NK-92 (cell line): ENCODE measurements around the gene BSPRY.
A peak's percentile ranks its signal among the peaks of the same experiment; 100 is the strongest.
"Not testable (repeated sequence)": the region's sequence is repeated elsewhere in the genome, so short reads cannot be mapped to it uniquely, and the experiment has no call there.

Experiments
- DNase-seq: peaks from one replicate; lab custom pipeline; 2025; ENCODE audit not compliant: unreplicated experiment; lab: John Stamatoyannopoulos, UW

Gene BSPRY

GRCh38 chr9:113393281-113393680 lies 43.9 kb downstream of the BSPRY start:
- DNase-seq: no peak

GRCh38 chr9:113395000-113395861 lies 45.9 kb downstream of the BSPRY start:
- DNase-seq: no peak

DNA sequence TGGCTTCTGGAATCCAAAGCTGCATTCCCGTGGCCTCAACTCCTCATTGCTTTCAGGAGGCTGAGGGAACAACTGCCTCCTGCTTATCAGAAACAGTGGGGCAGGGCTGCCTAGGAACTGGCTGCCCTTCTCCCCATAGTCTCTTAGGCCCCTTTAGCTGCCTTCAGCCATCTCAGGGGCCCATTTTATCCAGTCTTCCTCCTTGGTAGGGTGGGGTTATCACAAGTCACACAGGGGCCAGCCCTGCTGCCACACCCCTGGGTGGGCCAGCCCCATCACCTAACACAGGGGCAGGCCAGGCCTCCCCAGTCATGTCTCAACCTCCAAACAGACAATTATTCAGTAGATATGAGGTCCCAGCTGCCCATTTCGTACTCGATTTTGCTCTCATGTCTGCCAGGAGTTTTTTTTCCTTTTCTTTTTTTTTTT lies 47.9 kb downstream of the BSPRY start:
- no peak for DNase-seq

- DNase-seq: no peak
These were observed 49.5 kb downstream of the BSPRY start for GRCh38 chr9:113398796-113399195.

GRCh38 chr9:113399646-113400200 lies 50.4 kb downstream of the BSPRY start:
- no peak for DNase-seq

- DNase-seq: peak; percentile 90
These were observed 51.9 kb downstream of the BSPRY start, which contains the start of gene ALAD for GRCh38 chr9:113401027-113401792. Gene ALAD, minus strand, starts transcription at chr9:113401284. Its CDS starts 7,725 bp downstream, at chr9:113393559.

- DNase-seq: no peak
These were observed 54.3 kb downstream of the BSPRY start for GRCh38 chr9:113403646-113404045.

DNA sequence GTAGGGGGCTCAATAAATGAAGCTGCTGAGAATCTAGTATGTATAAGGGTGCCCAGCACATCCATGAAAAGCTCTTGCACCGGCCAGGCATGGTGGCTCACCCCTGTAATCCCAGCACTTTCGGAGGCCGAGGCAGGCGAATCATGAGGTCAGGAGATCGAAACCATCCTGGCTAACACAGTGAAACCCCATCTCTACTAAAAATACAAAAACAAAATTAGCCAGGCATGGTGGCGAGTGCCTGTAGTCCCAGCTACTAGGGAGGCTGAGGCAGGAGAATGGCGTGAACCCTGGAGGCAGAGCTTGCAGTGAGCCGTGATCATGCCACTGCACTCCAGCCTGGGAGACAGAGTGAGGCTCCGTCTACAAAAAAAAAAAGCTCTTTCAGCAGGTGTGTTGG lies 57.0 kb downstream of the BSPRY start:
- DNase-seq: not testable (repeated sequence)

- DNase-seq: not testable (repeated sequence)
These were observed 57.7 kb downstream of the BSPRY start for GRCh38 chr9:113406873-113407511.

GRCh38 chr9:113409481-113409880 lies 60.1 kb downstream of the BSPRY start:
- DNase-seq: no peak

DNA sequence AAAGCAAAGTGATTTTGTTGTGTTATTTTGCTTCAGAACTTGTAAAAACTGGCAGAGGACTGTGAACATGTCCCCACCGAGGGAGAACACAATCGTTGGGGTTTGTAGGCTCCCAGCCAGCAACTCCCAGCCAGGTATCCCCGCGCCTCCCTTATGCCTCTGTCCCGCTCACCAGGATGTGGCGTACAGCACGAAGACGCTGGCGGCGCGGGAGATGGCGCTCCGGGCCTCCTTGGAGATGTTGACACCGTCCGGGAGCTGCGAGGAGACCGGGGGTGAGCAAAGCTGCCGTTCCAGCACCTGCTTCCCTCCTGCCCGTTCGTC lies 60.5 kb downstream of the BSPRY start:
- no peak for DNase-seq

DNA sequence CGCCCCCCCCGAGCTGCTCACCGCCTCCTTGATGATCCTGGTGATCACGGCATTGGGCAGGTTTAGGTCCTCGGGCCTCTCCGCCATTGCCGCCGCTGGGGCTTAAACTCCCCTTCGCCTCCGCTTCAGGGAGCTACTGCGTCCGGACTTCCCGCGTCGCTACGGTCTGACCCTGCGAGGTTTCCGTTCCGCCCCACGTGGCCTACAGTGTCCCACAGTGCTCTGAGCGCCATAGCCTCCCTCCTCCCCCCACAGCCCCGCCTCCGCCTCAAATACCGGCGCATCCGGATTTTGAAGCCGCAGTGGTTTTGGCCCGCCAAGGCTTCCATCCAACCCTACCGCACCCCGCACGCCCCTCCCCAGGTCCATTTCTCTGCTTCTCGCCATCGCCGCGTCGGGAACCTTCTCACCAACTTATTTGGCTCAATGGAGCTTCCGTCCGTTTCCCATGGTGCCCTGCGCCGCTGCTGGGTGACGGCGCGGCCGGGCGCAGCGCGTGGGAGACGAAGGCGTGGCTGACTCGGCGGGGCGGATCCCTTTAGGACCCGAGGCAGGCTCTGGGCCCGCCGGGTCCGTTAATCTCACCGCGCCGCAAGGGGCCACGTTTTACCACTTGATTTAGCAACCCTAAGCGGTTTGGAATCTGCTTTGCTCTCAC lies 61.0 kb downstream of the BSPRY start, which contains the start of the genes C9orf43 and POLE3:
Gene C9orf43 (plus strand): TSS at position 541 of the 658 bp plus-strand sequence. CDS start 2,747 bp downstream, outside the sequence.
Gene POLE3 (minus strand): TSS at position 469 of the 658 bp plus-strand sequence. CDS start 382 bp downstream, at position 87.
- peak; percentile 48 for DNase-seq

DNA sequence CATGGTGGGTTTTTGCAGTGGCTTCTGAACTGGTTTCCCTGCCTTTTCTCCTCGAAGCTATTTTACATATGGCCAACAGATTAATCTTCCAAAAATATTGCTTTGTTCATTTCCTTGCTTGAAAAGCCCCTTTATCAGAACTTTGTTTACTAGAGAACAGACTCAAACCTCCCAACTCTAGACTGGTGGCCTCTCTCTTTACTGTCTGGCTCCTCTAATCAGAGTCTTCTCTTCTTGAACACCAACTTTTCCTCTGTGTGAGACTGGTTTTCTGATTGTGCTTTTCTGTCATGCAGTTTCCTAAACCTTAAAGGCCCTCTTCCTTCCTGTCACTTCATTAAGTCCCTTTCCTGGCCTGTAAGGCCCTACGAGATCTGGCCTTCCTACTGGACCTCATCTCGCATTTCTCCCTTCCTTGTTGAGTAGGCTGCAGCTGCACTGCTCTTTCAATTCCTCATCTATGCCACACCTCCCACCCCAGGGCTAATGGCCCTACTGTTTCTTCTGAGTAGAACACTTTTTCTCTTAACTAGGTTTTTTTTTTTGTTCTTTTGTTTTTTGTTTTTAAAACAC lies 66.9 kb downstream of the BSPRY start:
- DNase-seq: no peak

DNA sequence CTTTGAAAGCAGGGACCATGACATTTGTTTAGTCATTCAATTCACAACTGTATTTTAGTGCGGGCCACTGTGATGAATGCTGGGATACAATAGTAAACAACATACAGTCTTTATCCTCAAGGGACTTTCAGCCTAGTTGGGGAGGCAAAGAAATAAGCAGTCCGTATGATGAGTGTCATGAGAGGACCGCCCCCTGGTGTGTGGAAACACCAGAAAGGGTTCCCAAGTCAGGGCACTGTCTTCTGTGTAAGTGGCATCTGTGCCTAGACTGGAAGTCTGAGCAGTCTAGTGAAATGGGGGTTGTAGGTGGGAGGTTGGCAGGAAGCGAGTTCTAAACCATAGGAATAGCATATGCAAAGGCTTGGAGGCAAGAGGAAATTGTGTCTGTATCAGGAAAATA lies 68.0 kb downstream of the BSPRY start:
- DNase-seq: no peak
